Endothelial cell of umbilical vein (primary cell): ENCODE data around the gene ZNF85. TPM values are rescaled to one million over a fixed set of nuclear protein-coding genes. Genes with fewer than 3 reads are reported as not detected.

Experiments
- BruUV-seq: library from RNA; stranded (reverse); fragments of 400-500 nt; replicated peaks from 2 replicates; lab custom pipeline; 2021; lab: Mats Ljungman, UMichigan
- CTCF ChIA-PET: fragments of 300-600, 350-600 bp; sonication (Branson Sonifier 250); formaldehyde crosslinking; loops from one replicate; lab custom pipeline; 2021; ENCODE audit warnings: antibody characterized with exemption, inconsistent platforms; lab: Charles Lee
- POLR2A ChIA-PET: fragments of 300-600, 350-600 bp; sonication (Branson Sonifier 250); formaldehyde crosslinking; loops from one replicate; lab custom pipeline; 2021; ENCODE audit warnings: antibody characterized with exemption, inconsistent platforms; lab: Charles Lee
- DNase-seq: peaks from one replicate; pipeline ENCODE4 v3.0.0-alpha.2; 2011; ENCODE audit warnings: low read depth, low spot score
- FAIRE-seq: peaks from 2 replicates; lab custom pipeline; 2011; peaks lifted over from hg19 to GRCh38; lab: Jason Lieb, UNC
- H2AFZ ChIP-seq: 2 replicates; pipeline ENCODE4 v1.6.0; 2012; ENCODE audit warnings: low read depth, low read length, control low read depth, inconsistent platforms
- H3K27ac ChIP-seq: 2 replicates; pipeline ENCODE4 v1.5.1; 2011; ENCODE audit warnings: low read depth, mild to moderate bottlenecking, control low read depth, low read length, moderate library complexity; ENCODE audit not compliant: insufficient read depth
- H3K27me3 ChIP-seq, 2 experiments: 2 replicates each; pipeline versions ENCODE4 v1.6.0 to v1.6.1; 2011; ENCODE audit warnings: low read length in 2 of 2, mixed read lengths in 1 of 2; ENCODE audit not compliant: control insufficient read depth in 2 of 2, insufficient read depth in 2 of 2
- H3K36me3 ChIP-seq, 2 experiments: 2 replicates in 1 of 2; 3 replicates in 1 of 2; pipeline ENCODE4 v1.5.1; 2011; ENCODE audit warnings: low read length in 2 of 2, mild to moderate bottlenecking in 1 of 2, moderate library complexity in 1 of 2; ENCODE audit not compliant: control insufficient read depth in 2 of 2, insufficient read depth in 2 of 2; ENCODE audit errors: extremely low read depth in 1 of 2
- H3K4me1 ChIP-seq: 3 replicates; pipeline ENCODE4 v1.5.1; 2011; ENCODE audit warnings: mild to moderate bottlenecking, low read length; ENCODE audit not compliant: control insufficient read depth, insufficient read depth; ENCODE audit errors: extremely low read depth
- H3K4me2 ChIP-seq: 2 replicates; pipeline ENCODE4 v1.6.1; 2011; ENCODE audit warnings: low read length, control low read depth, mixed read lengths; ENCODE audit not compliant: insufficient read depth
- H3K4me3 ChIP-seq, 3 experiments: fragments of 200-600 bp in 1 of 3; sonication (generic), shearing (Covaris generic) in 1 of 3; replicated peaks in 1 of 3; 2 replicates each; pipeline ENCODE4 v1.5.1; 2011 to 2016; ENCODE audit warnings: control low read depth in 3 of 3, low read length in 3 of 3, mild to moderate bottlenecking in 2 of 3, inconsistent platforms in 1 of 3, low read depth in 1 of 3, moderate library complexity in 1 of 3; ENCODE audit not compliant: insufficient read depth in 1 of 3
- H3K79me2 ChIP-seq: 2 replicates; pipeline ENCODE4 v1.6.0; 2012; ENCODE audit warnings: low read length, inconsistent platforms; ENCODE audit not compliant: control insufficient read depth, insufficient read depth
- H3K9ac ChIP-seq: replicated peaks from 2 replicates; pipeline ENCODE3; 2011; ENCODE audit warnings: low read length, control low read depth; ENCODE audit not compliant: insufficient read depth; ENCODE audit errors: extremely low read depth
- H3K9me1 ChIP-seq: replicated peaks from 3 replicates; pipeline ENCODE4 v1.6.0; 2011; ENCODE audit warnings: mild to moderate bottlenecking, low read length; ENCODE audit not compliant: control insufficient read depth, insufficient read depth; ENCODE audit errors: extremely low read depth
- H3K9me3 ChIP-seq: replicated peaks from 2 replicates; pipeline ENCODE4 v1.5.1; 2012; ENCODE audit warnings: low read length, inconsistent platforms; ENCODE audit not compliant: control insufficient read depth, insufficient read depth
- H4K20me1 ChIP-seq: replicated peaks from 2 replicates; pipeline ENCODE3; 2011; ENCODE audit warnings: mild to moderate bottlenecking, low read length; ENCODE audit not compliant: control insufficient read depth, insufficient read depth; ENCODE audit errors: extremely low read depth
- GATA2 ChIP-seq: IDR thresholded peaks from 2 replicates; pipeline ENCODE4 v1.7.0; 2011; ENCODE audit warnings: low read depth, mild to moderate bottlenecking, moderate library complexity, mixed read lengths, low read length; ENCODE audit not compliant: insufficient read length, insufficient read depth
- MAX ChIP-seq: IDR thresholded peaks from 2 replicates; pipeline ENCODE4 v1.6.1; 2011; ENCODE audit not compliant: insufficient read depth, insufficient read length
- MYC ChIP-seq: IDR thresholded peaks from one replicate; pipeline ENCODE4 v1.6.1; 2011; ENCODE audit warnings: mild to moderate bottlenecking, low read depth, low read length
- dilution Hi-C: fragments of 300-500 bp; cut with MboI; formaldehyde crosslinking; loops from one replicate; pipeline ENCODE4 v1.15.0; 2019; ENCODE audit warnings: low sequenced_read_pairs; ENCODE audit not compliant: extremely low pct_ligation_motif_present
- intact Hi-C: fragments of 100-400 bp; cut with micrococcal nuclease; formaldehyde crosslinking; loops from one replicate; pipeline ENCODE4 v1.10.0; 2022
- polyA plus RNA-seq, 4 experiments: library from polyadenylated mRNA; depleted of rRNA in 3 of 4; stranded (reverse) in 3 of 4; unstranded in 1 of 4; fragments of >200 nt; gene quantifications; 2 replicates each; pipeline versions ENCODE4 v1.2.1 to v1.2.3, GENCODE V29; 2011 to 2012; ENCODE audit warnings: missing spikeins in 1 of 4
- total RNA-seq: library from RNA; stranded (reverse); gene quantifications from 2 replicates; pipeline ENCODE4 v1.2.3, GENCODE V29; 2021

The ZNF85 gene
- total and polyA plus RNA-seq, 2 donors (not counting 3 experiments of a cell fraction or from before 2014, with no cell fraction given): 3.4 to 9.5 TPM

- no peaks in the 10 kb centered on the region for H4K20me1 ChIP-seq
- no peak for FAIRE-seq
- no peaks in the 10 kb centered on the region for H3K4me1 ChIP-seq
- no peaks in the 10 kb centered on the region for H3K36me3 ChIP-seq
- ChIA-PET CTCF (no interaction called here), POLR2A (no interaction called here)
- no peaks in the 10 kb centered on the region for H3K9me1 ChIP-seq
- peaks cover 9% of the 10 kb centered on the region for H3K9me3 ChIP-seq
- no peak overlapping the region for H3K4me2 ChIP-seq
- no peak overlapping the region for H3K27ac ChIP-seq
- no peak overlapping the region for H3K4me3 ChIP-seq
- dilution Hi-C loops (no loop called here), intact Hi-C loops (no loop called here)
- H3K79me2 ChIP-seq: no peaks in the 10 kb centered on the region
- no peak overlapping the region for H2AFZ ChIP-seq
- BruUV-seq: no TSS peak
- DNase-seq: no peak
- no peak overlapping the region for H3K9ac ChIP-seq
- no peak for TF ChIP-seq GATA2
- no peaks in the 10 kb centered on the region for H3K27me3 ChIP-seq
These were observed 10.1 kb upstream of the ZNF85 start for GRCh38 chr19:20912973-20913372.

- Histone ChIP-seq H4K20me1 (no peaks in the 10 kb centered on the region), H3K79me2 (peaks cover 2% of the 10 kb centered on the region), H3K4me3 (no peak overlapping the region), H3K27ac (no peak overlapping the region), H3K9me3 (no peaks in the 10 kb centered on the region), H3K9ac (no peak overlapping the region), H3K36me3 (no peaks in the 10 kb centered on the region), H2AFZ (no peak overlapping the region), H3K27me3 (no peaks in the 10 kb centered on the region), H3K4me2 (no peak overlapping the region), H3K4me1 (no peaks in the 10 kb centered on the region), H3K9me1 (no peaks in the 10 kb centered on the region)
- FAIRE-seq: no peak
- ChIA-PET POLR2A (no interaction called here), CTCF (no interaction called here)
- dilution Hi-C loops: no loop called here
- intact Hi-C loops: loop anchor here (10.0 kb wide), 1 partner anchor 929 kb away; no protein-coding TSS in a partner anchor
- no peak for DNase-seq
- TF ChIP-seq MAX: no peak
- TF ChIP-seq MYC: no peak
- no TSS peak for BruUV-seq
These were observed 2.4 kb downstream of the ZNF85 start for GRCh38 chr19:20925481-20925880.
